LNCAP (cell line): ENCODE measurements around the gene PNRC2.

Source experiments
- TF ChIP-seq, protein P1 (sequence below): fragments of 450-650 bp; IDR thresholded peaks from 2 replicates; pipeline ENCODE4 v1.5.1; 2017; ENCODE audit warnings: mild to moderate bottlenecking

PNRC2 gene

DNA sequence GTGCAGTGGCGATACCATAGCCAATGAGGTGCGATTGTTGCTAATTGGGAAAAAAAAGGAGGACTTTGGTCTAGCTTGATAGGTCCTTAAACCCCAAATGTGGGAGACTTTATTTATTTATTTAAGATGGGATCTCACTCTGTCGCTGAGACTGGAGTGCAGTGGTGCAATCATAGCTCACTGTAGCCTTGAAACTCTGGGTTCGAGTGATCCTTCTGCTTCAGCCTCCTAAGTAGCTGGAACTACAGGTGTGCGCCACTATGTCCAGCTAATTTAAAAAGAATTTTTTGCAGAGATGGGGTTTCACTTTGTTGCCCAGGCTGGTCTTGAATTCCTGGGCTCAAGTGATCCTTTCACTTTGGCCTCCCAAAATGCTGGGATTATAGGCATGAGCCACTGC, 44.5 kb downstream of the PNRC2 start:
- TF ChIP-seq, protein P1, sequence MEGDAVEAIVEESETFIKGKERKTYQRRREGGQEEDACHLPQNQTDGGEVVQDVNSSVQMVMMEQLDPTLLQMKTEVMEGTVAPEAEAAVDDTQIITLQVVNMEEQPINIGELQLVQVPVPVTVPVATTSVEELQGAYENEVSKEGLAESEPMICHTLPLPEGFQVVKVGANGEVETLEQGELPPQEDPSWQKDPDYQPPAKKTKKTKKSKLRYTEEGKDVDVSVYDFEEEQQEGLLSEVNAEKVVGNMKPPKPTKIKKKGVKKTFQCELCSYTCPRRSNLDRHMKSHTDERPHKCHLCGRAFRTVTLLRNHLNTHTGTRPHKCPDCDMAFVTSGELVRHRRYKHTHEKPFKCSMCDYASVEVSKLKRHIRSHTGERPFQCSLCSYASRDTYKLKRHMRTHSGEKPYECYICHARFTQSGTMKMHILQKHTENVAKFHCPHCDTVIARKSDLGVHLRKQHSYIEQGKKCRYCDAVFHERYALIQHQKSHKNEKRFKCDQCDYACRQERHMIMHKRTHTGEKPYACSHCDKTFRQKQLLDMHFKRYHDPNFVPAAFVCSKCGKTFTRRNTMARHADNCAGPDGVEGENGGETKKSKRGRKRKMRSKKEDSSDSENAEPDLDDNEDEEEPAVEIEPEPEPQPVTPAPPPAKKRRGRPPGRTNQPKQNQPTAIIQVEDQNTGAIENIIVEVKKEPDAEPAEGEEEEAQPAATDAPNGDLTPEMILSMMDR = no peak

DNA sequence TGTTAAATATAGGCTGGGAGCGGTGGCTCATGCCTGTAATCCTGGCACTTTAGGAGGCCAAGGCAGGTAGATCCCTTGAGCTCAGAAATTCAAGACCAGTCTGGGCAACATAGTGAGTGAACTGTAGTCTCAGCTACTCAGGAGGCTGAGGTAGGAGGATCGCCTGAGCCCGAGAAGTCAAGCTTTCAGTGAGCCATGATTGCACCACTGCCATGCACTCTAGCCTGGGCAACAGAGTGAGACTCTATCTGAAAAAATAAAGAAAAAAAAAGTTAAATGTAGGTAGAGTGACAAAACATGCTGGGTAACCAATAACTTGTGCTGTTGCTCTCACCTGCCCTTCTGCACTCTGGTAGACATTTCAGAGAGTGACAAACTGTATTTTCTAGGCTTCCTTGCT, 45.5 kb downstream of the PNRC2 start:
- TF ChIP-seq, protein P1 = no peak

DNA sequence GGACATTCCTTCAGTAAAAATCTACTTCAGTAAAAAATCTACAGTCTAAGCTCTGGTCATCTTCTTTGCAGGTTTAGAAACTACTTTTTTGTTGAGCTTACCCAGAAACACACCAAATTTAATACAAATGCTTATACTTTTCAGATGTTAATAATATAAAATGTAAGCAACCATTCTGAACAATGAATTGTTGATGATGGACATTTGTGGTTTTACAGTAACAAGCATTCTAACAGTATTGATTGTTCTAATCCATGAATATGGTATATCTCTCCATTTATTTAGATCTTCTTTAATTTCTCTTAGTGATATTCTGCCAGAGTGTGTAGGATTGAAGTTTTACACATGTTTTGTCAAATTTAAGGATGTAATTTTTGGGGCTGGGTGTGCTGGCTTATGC, 47.5 kb downstream of the PNRC2 start:
- TF ChIP-seq, protein P1 = no peak

DNA sequence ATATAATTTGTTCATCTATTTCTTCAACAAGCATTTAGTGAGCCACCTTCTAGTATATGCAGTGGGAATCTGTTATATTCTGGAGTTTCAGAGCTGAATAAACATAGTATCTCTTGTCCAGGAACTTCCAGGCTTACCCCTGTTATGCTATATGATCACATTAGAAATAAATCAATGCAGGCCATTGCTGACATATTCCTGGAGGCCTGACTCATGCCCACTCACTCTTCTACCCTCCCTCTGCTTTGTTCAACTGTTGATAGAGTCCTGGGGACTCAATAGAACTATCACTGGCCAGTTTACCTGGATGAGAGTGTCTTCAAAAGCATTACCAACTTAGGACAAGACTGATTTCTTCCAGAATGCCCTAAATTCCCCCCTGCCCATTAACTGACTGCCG, 49.8 kb downstream of the PNRC2 start:
- TF ChIP-seq, protein P1 = no peak

DNA sequence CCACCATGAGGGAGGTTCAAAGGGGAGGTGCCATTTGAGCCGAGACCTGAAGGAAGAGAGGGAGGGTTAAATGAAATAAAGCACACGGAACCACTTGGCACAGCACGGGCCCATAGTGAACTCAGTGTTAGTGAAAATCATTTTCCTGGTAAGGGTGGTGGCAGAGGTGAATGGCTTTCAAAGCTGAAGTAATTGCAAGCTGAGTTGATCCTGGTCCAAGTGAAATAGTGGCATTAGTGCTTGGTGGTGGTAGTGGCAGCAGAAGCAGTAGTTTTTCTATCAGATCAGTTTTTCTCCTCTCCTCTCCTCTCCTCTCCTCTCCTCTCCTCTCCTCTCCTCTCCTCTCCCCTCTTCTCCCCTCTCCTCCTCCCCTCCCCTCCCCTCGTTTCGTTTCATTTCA, 51.0 kb downstream of the PNRC2 start:
- TF ChIP-seq, protein P1 = no peak
